HG03108 (cell line): ENCODE results near the gene PCP4L1.
"Not testable (repeated sequence)": the region's sequence is repeated elsewhere in the genome, so short reads cannot be mapped to it uniquely, and the experiment has no call there.

Experiments
- ATAC-seq: cut with Tn5 transposase; IDR thresholded peaks from one replicate; pipeline ENCODE4 v1.9.1; 2021; ENCODE audit warnings: moderate library complexity; ENCODE audit not compliant: unreplicated experiment

The PCP4L1 gene

DNA sequence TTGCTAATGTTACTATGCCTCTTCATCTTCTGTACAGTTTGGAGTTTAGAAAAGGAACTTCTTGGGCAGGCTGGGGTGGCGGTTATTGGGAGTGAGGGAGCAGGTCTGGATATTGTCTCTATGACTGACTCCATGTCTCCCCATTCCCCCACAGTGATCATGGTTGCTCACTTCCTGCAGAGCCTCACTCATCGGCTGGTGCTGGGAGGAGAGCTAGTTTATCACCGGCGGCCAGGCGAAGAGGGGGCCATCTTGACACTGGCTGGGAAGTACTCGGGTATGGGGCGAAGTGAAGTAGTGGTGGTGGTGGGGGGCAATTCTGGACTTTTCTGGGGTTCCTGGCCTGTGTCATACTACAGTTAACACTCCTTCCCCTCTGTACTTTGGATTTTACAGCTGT is 30.5 kb upstream of the PCP4L1 start:
- ATAC-seq, result no peak

DNA sequence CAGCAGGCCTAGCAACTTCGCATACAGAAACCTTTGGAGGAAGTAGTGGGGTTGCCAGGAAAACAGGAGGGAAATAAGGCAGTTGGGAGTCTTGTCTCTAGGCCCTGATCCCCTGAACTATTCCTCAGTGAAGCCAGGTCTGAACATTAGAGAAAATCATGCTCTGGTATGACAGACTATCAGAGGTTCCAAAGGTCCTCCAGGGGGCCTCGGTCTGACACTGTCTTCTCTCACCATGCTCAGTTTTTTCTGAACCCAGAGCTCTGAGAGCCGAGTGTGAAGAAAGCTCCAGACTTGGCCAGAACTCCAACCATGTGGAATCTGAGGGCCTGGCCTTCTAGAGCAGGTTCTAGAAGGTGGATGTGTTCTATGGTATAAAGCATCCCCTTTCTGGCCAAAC is 28.6 kb upstream of the PCP4L1 start:
- no peak for ATAC-seq

- ATAC-seq, result no peak
These were observed 27.8 kb upstream of the PCP4L1 start for GRCh38 chr1:161230762-161231161.

DNA sequence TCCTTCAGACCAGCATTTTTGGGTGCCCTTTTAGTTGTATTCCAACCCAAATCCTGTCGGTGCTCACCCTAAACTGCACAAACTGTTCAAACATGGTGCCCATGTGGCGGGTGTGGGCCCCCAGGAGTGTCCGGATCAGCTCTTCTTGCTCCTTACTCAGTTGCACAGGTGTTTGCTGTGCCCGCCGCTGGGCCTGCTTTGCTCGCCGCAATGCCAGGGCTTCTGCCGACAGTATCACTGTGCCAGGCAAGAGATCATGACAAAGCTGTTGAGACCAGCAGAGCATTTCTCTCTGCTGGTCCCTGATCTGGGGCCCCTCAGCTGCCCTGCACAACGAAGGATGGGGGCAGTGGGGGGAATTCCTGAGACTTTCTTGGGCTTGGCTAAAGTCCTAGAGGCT is 25.4 kb upstream of the PCP4L1 start:
- no peak for ATAC-seq

- ATAC-seq, result no peak
These were observed 22.4 kb upstream of the PCP4L1 start for GRCh38 chr1:161235957-161236775.

GRCh38 chr1:161238039-161238473 is 20.5 kb upstream of the PCP4L1 start, which contains the start of gene NR1I3:
Gene NR1I3 (minus strand): TSS chr1:161238203. CDS start chr1:161236565, 1,638 bp downstream.
- ATAC-seq, result no peak

DNA sequence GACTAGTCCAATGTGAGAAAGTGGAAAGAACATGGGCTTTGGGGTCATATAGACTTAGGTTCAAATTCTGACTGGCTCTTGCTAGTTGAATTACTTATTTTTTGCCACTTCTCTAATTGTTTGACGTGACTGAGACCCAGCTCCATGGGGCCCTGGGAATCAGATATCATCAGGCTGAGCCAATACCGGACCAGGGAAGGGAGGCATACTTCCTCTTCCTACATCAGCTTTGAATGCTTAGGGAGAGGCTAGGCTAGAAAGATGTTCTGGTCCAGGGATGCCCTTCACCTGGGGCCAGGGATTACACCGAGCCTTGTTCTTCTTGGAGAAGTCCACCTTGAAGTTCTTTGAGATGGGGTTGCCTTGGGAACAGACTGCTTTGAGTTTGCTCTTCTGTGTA is 16.9 kb upstream of the PCP4L1 start:
- no peak for ATAC-seq

GRCh38 chr1:161242313-161242712 is 16.2 kb upstream of the PCP4L1 start:
- ATAC-seq, result no peak

GRCh38 chr1:161244888-161245287 is 13.7 kb upstream of the PCP4L1 start:
- ATAC-seq, result no peak

GRCh38 chr1:161250100-161250499 is 8.4 kb upstream of the PCP4L1 start:
- not testable (repeated sequence) for ATAC-seq

DNA sequence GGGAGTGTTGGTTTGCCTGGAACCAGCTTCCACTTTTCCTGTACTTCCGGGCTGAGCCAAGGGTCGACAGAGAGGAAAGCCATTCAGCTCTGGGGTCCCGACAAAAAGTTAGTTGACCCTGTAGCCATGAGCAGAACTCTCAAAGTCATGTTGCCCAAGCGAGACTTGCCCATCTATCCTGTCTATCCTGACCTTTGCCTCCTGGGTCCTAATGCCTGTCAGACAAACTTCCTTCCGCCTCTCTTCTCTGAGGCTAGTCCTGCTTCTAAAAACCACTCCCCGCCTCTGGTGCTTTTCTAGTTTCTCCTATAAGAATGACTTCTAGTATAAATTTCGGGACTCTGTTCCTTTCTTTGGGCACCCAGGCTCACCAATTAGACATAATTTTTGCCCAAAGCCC is 7.7 kb upstream of the PCP4L1 start:
- no peak for ATAC-seq

DNA sequence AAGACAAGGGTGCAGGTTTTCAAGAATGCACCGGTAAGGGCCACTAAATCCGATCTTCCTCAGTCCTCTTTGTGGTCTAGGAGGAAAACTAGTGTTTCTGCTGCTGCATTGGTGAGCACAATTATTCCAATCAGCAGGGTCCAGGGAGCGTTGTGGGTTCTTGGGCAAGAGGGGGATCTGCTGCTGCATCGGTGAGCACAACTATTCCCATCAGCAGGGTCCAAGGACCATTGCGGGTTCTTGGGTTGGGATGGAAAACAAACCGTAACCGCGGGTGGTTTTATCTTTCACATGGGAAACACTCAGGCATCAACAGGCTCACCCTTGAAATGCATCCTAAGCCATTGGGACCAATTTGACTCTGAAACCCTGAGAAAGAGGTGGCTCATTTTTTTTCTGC is 7.0 kb upstream of the PCP4L1 start:
- ATAC-seq, result no peak

DNA sequence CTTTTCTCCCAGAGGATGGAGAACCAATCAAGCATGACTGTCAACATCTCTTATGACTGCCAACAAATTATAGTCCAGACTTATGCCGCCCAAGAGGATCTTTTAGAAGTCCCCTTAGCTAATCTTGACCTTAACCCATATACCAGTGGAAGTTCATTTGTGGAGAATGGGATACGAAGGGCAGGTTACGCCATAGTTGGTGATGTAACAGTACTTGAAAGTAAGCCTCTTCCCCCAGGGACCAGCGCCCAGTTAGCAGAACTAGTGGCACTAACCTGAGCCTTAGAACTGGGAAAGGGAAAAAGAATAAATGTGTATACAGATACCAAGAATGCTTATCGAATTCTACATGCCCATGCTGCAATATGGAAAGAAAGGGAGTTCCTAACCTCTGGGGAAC is 3.2 kb upstream of the PCP4L1 start:
- not testable (repeated sequence) for ATAC-seq

- not testable (repeated sequence) for ATAC-seq
These were observed 2.5 kb upstream of the PCP4L1 start for GRCh38 chr1:161255955-161256520.

DNA sequence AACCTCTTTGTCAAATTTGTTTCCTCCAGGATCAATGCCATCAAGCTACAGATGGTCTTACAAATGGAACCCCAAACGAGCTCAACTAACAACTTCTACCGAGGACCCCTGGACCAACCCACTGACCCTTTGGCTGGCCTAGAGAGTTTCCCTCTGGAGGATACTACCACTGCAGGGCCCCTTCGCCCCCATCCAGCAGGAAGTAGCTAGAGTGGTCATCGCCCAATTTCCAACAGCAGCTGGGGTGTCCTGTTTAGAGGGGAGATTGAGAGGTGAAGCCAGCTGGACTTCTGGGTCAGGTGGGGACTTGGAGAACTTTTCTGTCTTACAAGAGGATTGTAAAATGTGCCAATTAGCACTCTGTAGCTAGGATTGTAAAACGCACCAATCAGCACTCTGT is 1.4 kb upstream of the PCP4L1 start:
- ATAC-seq, result not testable (repeated sequence)

DNA sequence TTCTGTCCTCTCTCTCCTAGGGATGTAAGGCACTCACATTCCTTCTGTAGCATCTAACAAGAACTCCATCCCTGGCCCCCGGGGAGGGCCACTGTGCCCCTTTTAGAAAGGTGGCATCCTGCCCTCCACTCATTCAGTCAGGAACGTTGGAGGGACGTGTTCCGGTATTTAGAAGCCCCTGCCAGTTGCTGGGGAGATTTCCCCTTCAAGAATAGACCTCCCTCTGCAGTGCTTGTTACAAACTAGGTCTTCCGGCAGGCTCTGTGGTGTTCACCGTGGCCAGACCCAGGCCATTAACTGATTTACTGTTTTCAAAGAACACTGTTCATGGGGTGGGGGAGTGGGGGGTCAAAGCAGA is 779 bp downstream of the PCP4L1 start:
- ATAC-seq, result no peak

DNA sequence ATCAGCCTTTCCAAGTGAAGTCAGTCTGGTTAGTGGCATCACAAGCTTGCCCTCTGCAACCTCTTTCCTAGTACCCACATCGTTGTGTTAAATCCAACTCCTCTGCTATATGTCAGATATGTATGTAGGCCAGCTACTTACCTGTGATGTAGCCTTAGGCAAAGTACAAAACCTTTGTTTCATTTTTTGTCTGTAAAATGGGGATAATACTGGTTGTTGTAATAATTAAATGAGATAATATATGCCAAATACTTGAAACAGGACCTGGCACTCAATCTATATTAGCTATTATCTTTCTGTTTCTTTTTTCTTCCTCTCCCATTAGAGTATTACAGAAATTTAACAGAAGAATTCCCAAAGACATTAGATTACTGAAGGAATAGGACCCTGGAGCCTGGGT is 1.2 kb downstream of the PCP4L1 start:
- no peak for ATAC-seq

DNA sequence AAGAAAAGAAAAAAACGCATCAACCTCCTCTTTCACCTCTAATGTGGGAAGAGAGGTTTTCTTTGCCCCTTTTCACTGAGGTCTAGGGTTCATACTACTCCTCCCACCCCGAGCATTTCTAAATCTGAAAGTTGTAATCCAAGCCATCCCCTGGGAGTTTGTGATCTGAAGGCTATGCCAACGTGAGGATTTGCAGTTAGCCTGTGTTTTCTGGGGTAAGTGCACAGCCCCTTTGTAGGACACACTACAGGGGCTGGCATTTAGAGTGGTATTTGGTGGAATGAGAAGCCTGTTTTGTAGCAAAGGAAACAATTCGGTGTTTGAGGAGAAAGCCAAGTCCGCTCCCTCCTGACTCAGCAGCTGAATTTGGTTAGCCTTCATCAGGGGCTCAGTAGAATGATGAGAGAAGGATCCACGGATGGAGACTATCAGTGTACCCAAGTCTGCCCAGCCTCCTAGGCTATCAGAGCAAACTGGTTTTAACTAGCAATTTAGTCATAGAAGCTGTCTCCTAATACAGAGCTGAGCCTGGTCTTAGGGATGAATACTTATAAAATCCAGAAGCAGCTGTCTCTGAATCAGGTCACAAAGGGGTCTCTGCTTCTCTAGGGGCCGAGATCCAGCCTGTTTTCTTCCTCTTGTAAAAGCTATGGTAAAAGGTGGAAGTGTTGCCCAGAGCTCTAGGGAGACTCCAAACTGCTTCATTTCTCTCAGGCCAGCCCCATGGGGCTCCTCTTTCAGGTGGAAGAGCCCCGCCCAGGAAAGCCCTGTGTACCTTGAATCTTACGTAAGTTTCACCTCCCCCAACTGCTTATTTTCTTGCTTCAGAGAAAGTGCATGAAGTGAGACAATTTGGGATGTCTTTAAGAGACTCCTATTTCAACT is 2.1 kb downstream of the PCP4L1 start:
- ATAC-seq, result no peak

GRCh38 chr1:161261261-161262235 is 3.0 kb downstream of the PCP4L1 start:
- no peak for ATAC-seq

- ATAC-seq, result no peak
These were observed 6.8 kb downstream of the PCP4L1 start for GRCh38 chr1:161265305-161265704.
